ENCODE results near the gene GTF2E1.
"Not testable (repeated sequence)": the region's sequence is repeated elsewhere in the genome, so short reads cannot be mapped to it uniquely, and the experiment has no call there.

Gene GTF2E1

DNA sequence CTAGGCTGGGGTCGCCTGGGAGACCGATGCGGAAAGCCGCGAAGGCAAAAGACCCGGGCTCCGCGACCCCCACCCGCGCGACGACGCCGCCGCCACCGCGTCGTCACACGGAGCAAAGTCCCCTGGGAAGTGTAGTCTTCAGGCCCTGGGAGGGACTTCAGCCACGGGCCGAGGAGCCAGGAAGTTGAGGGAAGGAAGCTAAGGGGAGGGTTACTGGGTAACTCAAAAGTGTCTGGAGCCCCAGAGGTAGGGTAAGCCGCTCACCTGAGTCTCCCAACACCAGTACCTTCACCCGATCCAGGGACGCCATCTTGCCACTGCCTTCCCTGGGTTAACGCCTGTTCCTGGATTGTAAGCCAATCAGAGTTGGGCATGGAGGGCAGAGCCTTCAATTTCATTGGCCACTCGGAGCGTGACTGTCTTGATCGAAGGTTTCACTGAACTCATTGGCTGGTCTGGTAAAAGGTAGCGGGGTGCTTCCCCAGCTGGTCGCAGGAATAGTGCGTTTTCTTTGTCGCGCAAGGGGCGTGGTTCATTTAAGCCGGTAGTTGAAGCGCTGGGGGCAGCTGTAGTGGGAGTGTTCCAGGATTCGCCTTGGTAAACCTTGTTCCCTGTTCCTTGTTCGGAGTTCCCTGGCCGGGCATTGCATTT is at the start of gene GTF2E1, which contains the start of gene RABL3:
GTF2E1 (plus strand) TSS at position 547 of the 651 bp plus-strand sequence. CDS start 7,809 bp downstream, outside the sequence.
RABL3 (minus strand) TSS at position 319 of the 651 bp plus-strand sequence; CDS start at position 310, 9 bp downstream.
- ATAC-seq (peak; percentile 99), DNase-seq (peak; percentile 94)

DNA sequence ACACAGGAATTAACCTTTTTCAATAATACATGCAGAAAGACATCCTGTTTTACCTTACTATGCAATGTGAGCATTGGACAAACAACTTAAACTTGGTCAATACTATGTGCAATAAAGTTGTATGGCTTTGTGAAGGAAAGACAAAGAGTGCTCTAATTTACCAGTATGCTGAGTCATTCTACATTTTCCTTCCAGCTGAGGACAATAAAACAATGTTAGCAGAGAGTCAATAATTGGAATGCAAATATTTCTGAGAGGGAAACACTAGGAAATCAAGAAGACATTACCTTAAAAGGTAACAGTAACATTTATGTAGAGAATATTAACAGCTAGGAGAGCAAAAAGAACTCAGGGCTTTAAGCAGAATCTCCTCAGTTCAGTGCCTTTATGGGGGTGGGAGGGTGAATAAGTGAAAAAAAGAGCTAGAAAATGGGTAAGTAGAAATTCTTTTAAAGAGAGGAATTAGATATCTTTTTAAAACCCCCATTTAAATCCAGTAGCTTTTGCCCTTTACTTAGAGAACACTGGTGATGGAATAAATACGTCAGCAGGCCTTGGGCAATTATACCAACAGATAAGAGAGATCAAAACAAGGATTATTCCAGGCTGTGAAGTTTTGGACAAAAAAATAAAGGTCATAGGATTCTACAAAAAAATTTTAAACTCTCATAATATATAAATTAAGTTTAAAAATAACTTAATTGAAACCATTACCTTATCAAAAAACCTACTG is 48.9 kb upstream of the GTF2E1 start:
- no peak for DNase-seq
- ATAC-seq, result no peak

GRCh38 chr3:120699333-120699732 is 43.2 kb upstream of the GTF2E1 start:
- ATAC-seq (no peak), DNase-seq (no peak)

GRCh38 chr3:120705884-120706582 is 36.5 kb upstream of the GTF2E1 start:
- no peak for DNase-seq
- ATAC-seq, result no peak

DNA sequence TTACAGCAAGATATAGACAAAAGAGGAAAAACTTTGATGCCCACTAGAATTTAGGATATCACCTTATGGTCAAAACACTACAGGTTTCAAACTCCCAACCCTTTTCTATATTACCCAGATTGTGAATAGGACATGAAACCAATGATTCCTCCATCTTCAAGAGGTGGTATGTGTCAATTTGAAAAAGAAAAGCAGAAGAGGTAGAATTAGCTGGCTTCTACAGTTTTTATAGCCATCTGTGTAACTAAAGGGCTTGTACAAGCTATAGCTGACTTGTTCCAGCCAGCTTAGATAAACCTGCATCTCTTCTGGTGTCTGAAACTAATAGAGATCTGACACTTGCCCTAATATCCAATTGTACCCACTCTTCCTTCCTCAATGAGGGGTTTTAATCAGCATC is 35.6 kb upstream of the GTF2E1 start:
- DNase-seq (no peak), ATAC-seq (no peak)

DNA sequence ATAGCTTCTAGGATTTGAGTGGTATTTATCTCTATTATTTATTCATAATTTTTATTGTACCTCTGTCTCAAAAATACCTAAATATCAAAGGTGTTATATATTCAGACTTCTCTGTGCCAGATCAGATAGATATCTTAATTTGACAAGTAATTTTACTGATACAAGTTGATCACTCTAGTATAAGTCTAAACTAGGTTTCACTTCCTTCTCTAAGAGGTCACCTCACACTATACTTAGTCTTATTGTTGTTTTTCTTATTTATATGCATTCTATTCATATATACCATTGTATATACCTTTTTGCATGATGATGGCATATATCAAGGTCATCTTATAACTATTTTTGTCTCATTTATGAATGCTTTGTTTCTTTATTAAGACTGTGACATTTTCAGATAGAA is 34.1 kb upstream of the GTF2E1 start:
- ATAC-seq (no peak), DNase-seq (no peak)

- DNase-seq, result no peak
Measured at GRCh38 chr3:120710369-120710768, 32.2 kb upstream of the GTF2E1 start.

GRCh38 chr3:120713262-120713661 is 29.3 kb upstream of the GTF2E1 start:
- no peak for ATAC-seq
- DNase-seq, result no peak

More at GRCh38 chr3:120710369-120710768, 32.2 kb upstream of the GTF2E1 start:
- ATAC-seq, result no peak

DNA sequence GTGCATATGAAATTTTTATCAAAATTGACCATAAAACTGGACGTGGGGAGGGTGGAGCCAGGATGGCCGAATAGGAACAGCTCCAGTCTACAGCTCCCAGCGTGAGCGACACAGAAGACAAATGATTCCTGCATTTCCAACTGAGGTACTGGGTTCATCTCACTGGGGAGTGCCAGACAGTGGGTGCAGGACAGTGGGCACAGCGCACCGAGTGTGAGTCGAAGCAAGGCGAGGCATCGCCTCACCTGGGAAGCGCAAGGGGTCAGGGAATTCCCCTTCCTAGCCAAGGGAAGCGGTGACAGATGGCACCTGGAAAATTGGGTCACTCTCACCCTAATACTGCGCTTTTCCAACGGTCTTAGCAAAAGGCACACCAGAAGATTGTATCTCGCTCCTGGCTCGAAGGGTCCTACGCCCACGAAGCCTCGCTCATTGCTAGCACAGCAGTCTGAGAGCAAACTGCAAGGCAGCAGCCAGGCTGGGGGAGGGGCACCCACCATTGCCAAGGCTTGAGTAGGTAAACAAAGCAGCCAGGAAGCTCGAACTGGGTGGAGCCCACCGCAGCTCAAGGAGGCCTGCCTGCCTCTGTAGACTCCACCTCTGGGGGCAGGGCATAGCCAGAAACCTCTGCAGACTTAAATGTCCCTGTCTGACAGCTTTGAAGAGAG is 23.2 kb upstream of the GTF2E1 start:
- DNase-seq, result peak; percentile 53
- not testable (repeated sequence) for ATAC-seq

GRCh38 chr3:120726791-120727190 is 15.8 kb upstream of the GTF2E1 start:
- DNase-seq, result no peak
- no peak for ATAC-seq

DNA sequence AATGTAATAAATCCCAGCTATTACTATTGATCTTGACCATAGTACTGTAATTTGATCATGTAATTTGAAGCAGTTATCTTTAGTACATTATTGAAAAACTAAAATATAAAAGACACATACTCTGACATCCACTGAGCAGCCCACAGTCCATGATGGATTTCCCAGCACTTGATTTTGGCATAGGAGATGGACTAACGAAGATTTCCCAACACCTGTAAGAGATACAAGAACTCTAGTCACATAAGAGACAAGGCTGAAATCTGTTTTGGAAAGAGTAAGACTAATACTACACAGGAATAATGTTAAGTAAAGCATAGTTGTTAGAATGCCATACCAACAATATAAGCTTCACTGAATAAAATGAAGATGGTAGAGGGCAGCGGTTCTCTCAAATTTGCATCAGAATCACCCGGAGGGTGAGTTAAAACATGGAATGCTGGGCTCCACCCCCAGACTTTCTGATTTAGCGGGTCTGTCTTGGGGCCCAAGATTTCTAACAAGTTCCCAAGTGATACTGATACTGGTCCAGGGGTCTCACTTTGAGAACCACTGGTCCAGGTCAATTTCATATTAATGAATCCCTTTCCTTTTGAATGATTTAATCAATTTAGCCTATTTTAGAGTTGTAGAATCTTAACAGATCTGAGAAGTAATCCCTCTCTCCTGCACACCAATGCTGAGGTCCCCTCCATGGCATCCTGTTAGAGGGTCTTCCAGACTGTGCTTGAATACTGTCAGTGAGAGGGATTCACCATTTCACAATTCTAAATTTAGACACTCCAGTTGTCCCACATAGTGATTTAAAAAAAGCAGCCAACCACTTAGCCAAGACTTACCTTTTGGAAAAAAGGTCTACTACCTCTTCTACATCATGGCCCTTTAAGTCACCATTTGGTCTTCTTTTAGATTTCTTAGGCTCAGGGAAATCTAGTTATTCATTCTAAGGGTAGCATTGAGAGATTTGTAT is 11.7 kb upstream of the GTF2E1 start:
- ATAC-seq, result no peak

GRCh38 chr3:120738006-120738405 is 4.5 kb upstream of the GTF2E1 start:
- not testable (repeated sequence) for DNase-seq, ATAC-seq

More for the DNA sequence above, 11.7 kb upstream of the GTF2E1 start:
- no peak for DNase-seq

DNA sequence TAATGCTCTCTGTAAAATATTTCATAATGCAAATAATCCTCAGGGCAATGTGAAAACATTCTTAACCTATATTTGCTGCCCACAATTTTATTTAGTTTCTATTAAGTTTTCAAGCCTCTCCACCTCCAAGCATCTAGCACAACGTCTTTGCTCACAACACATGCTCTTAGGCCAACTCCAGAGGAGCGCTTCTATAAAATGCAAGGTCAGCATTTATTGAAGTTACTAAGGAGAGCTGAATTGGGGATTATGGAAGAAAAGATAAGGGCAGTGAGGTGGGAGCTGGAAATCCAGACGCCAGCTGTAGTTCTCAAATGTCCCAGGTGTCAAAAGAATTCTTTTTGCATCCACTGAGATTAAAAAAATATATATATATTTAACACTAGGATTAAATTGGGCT is 1.2 kb upstream of the GTF2E1 start:
- DNase-seq, result no peak
- ATAC-seq, result no peak

DNA sequence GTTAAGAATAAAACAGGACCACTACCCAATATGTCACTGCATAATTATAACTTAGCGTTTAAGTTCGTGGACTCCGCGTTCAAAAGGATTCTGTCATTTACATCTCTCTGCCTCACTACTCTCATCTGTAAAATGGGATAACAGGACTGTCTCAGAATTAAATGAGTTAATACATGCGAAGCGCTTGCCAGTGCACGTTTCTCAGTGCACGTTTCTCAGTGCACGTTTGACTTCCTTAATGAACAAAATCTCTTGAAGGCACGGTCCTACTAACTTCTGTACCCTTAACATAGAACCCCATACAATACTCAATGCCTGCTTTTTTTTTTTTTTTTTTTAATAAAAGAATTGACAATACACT is 727 bp upstream of the GTF2E1 start:
- ATAC-seq (peak; percentile 1), DNase-seq (no peak)

DNA sequence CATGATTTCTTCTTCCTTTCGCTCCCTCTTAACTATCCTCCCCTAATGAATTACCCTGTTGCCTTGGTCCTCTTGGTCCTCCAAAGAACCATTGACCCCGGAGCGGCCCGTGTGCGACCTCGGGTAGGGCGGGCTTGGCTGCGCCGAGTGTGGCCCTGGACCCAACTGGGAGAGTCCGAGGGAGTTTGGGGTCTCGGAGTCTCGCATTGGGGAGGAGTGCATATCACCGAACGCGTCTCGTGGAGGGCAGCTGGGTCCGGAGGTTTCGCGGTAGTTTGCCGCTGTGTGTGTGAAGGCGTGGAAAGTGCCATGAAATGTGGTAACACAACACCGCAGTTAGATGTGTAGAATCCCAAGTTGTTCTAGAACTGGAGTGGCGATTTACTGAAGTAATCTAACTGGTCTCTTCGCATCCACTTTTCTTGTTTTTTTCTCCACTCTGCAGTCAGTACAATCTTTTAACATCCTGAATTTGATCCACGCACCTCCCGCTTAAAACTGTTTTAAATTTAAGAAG is 363 bp downstream of the GTF2E1 start:
- ATAC-seq, result peak; percentile 4
- peak; percentile 35 for DNase-seq

DNA sequence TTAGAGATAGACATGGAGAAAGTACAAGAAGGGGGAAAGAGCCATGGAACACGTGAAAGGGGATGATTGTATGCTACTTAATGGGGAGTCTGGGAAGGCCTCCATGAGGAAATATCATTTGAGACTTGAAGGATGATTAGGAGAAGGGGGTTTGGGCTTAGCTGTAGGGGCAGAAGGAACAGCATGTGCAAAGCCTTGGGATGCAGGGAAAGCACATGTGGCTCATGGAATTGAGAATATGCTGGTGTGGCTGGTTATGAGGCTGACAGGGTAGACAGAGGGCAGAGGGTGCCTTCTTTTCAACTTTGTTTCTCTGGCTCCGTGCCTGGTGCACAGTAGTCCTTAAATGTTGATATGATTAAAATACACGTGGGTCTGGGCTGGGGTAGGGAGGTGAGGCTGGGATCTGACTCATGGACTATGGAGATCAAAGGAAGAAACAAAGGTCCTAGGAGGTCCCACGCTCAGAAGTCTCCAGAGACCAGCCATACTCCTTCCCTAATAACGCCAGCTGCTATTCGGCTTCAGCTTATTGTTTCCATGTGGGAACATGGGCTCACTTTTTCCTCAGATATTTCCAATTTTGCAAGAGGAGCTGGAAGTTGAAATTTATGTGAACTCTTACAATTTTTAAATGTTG is 1.1 kb downstream of the GTF2E1 start:
- DNase-seq (no peak), ATAC-seq (no peak)

DNA sequence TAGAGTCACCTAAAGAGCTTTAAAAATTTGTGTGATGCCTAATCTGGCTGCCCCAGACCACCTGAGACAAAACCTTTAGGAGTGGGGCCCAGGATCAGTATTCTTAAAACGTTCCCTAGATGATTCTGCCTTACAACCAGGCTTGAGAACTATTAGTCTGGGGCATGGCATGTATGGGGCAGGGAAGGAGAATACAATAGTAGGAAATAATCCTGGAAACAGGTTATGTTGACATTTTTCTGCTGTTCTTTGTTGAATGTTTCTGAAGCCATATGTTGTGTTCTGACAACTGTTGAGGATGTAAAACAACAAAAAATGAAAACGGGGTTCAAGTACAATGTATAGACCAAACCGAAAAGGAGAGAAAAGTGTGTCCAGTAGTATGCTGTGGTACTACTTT is 2.9 kb downstream of the GTF2E1 start:
- no peak for ATAC-seq
- DNase-seq, result no peak

DNA sequence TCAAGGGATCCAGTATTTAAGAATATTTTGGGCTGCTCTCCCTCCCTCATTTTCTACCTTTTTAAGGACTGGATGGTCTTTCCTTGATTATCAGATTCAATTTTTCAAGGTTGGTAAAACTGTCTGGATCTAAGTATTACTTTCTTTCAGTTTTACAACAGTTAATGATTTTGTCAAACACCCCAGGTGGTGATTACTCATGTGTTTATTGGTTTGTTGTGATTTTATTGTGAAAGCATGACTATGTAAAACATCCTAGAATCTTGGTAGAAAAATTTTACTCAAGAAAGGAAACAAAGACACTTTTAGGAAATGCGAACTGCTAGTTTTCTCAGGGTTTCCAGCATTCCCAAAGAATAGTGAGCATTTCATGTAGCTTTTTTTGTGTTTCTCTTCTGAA is 7.3 kb downstream of the GTF2E1 start:
- DNase-seq (no peak), ATAC-seq (no peak)

DNA sequence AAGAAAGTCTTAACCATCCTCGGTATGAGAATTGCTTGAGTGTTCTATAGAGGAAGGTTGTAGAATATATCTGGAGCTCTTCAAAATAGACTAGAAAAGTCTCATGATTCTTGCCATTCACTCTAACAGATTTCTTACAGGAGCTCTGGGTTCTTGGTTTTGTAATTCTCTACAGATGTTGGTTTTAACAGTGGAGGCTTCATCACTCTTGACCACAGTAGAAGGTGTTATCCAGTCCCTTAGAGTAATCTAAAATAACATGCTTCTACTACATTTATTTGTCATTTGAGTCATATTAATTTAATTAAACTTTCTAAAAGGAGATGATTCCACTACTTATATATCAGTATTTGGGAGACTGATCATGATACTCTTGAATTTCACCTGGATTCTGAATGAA is 9.7 kb downstream of the GTF2E1 start:
- no peak for ATAC-seq
- DNase-seq, result no peak

DNA sequence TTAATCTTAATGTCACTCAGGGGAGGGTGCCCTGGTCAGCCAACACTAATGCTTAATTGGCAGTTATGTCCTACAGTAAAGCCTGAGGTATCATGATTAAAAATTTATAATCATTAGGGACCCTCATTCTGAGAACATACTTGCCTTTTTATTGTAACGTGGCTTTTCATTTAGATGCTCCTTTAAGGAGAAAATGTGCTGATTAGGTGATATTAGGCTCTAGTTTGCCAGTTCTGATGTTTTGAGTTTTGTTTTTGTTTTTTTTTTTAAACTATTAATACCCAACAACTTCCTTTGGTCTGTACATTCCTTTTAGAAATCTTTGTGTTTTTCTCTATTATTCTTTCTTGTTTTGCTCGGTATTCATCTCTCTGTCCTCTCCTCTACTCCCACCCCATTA is 10.3 kb downstream of the GTF2E1 start:
- ATAC-seq (no peak), DNase-seq (no peak)

DNA sequence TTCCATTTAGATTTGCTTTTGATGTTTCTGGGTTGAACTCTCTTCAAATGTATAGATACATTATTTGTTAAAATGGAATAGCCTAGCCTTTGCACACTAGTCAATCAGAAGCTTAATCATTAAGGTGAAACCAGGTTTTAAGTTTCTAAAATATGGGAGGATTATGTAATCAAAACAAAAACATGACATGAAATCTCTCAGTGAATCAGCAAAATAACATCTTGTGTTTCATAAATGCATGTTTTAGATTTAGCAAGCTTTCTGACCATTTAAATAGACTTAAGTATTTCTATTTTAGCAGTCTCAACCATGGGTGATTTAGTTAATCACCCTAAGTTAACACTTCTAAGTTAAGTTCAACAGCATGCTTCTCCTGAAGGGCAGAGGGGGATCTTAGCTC is 11.3 kb downstream of the GTF2E1 start:
- ATAC-seq (no peak), DNase-seq (no peak)
